Omental fat pad (tissue), 4 donors: ENCODE measurements around the gene PLCB2. TPM values are rescaled to one million over a fixed set of nuclear protein-coding genes. Genes with fewer than 3 reads are reported as not detected.

Experiments
- ATAC-seq: fragments of 150-250 bp; one replicate; pipeline ENCODE4 v1.9.1; 2016; ENCODE audit warnings: mild to moderate bottlenecking, moderate library complexity; ENCODE audit not compliant: low FRiP score
- DNase-seq: peaks from one replicate; pipeline ENCODE4 v3.0.0-alpha.2; 2019; ENCODE audit warnings: low spot score
- CTCF ChIP-seq, 3 donors: fragments of 450-650 bp; IDR thresholded peaks; one replicate each; pipeline ENCODE4 v1.5.1; 2016 to 2017; ENCODE audit warnings: antibody characterized with exemption in 3 of 3, mild to moderate bottlenecking in 3 of 3, moderate library complexity in 2 of 3
- total RNA-seq, 4 donors: library from RNA; depleted of rRNA; stranded (reverse); fragments of >200 nt; gene quantifications; one replicate each; pipeline ENCODE4 v1.1.0, GENCODE V29; 2016

The PLCB2 gene
- total RNA-seq, 4 donors from 2014 or later = 12.0 to 35.1 (median 25.0) TPM

- DNase-seq = no peak
- no peak for ATAC-seq
- TF ChIP-seq CTCF (IDR thresholded peaks at IDR 0.05) = no peak
These were observed 17.2 kb downstream of the PLCB2 start for GRCh38 chr15:40290545-40290917.

- ATAC-seq (no peak), DNase-seq (no peak)
- TF ChIP-seq CTCF (IDR thresholded peaks at IDR 0.05) = no peak
These were observed 18.5 kb downstream of the PLCB2 start for GRCh38 chr15:40289140-40289775.

- ATAC-seq (no peak), DNase-seq (no peak)
- TF ChIP-seq CTCF (IDR thresholded peaks at IDR 0.05) = no peak
These were observed 19.8 kb downstream of the PLCB2 start for GRCh38 chr15:40287968-40288367.

GRCh38 chr15:40287505-40287904 is 20.2 kb downstream of the PLCB2 start:
- no peak for TF ChIP-seq CTCF (IDR thresholded peaks at IDR 0.05)
- ATAC-seq = no peak

GRCh38 chr15:40286794-40287193 is 20.9 kb downstream of the PLCB2 start:
- ATAC-seq (no peak), DNase-seq (no peak)
- TF ChIP-seq CTCF (IDR thresholded peaks at IDR 0.05) = no peak

More at GRCh38 chr15:40287505-40287904, 20.2 kb downstream of the PLCB2 start:
- DNase-seq = no peak

GRCh38 chr15:40286061-40286532 is 21.6 kb downstream of the PLCB2 start:
- ATAC-seq (no peak), DNase-seq (no peak)
- no peak for TF ChIP-seq CTCF (IDR thresholded peaks at IDR 0.05)

- ATAC-seq = no peak
- no peak for DNase-seq
- no peak for TF ChIP-seq CTCF (IDR thresholded peaks at IDR 0.05)
These were observed 22.2 kb downstream of the PLCB2 start for GRCh38 chr15:40285554-40286011.
